GM12878 (cell line): ENCODE results near the gene PITPNC1. TPM values are rescaled to one million over a fixed set of nuclear protein-coding genes. Genes with fewer than 3 reads are reported as not detected.

ENCODE experiments used
- ATAC-seq: fragments of 200-7000 bp; cut with Tn5 transposase; 3 replicates; pipeline ENCODE4 v1.9.1; 2020; ENCODE audit warnings: mild to moderate bottlenecking, moderate library complexity
- BruUV-seq: library from RNA; stranded (reverse); fragments of 400-500 nt; replicated peaks from 2 replicates; lab custom pipeline; 2021; lab: Mats Ljungman, UMichigan
- CTCF ChIA-PET: fragments of 300-600 bp; sonication (Branson Sonifier 250); formaldehyde crosslinking; extraction: SDS; loops from one replicate; lab custom pipeline; 2021; ENCODE audit warnings: inconsistent platforms; lab: Yijun Ruan, JAX
- POLR2A ChIA-PET: fragments of 350-600 bp; formaldehyde crosslinking; extraction: SDS; loops from one replicate; lab custom pipeline; 2021; ENCODE audit warnings: inconsistent platforms; lab: Charles Lee
- RAD21 ChIA-PET: fragments of 300-600 bp; sonication (Branson Sonifier 250); formaldehyde crosslinking; loops from one replicate; lab custom pipeline; 2023; ENCODE audit warnings: antibody characterized with exemption; ENCODE audit not compliant: unreplicated experiment; lab: Charles Lee
- SMC1A ChIA-PET: fragments of 300-600 bp; sonication (Branson Sonifier 250); formaldehyde crosslinking; loops from one replicate; lab custom pipeline; 2023; ENCODE audit not compliant: unreplicated experiment, uncharacterized antibody; lab: Charles Lee
- DNase-seq: peaks from one replicate; pipeline ENCODE4 v3.0.0-alpha.2; 2011; ENCODE audit warnings: low read depth, low spot score
- FAIRE-seq: peaks from 3 replicates; lab custom pipeline; 2011; peaks lifted over from hg19 to GRCh38; lab: Jason Lieb, UNC
- H2AFZ ChIP-seq: 2 replicates; pipeline ENCODE4 v1.6.0; 2011; ENCODE audit warnings: low read depth, low read length, control low read depth; ENCODE audit not compliant: control insufficient read depth
- H3K27ac ChIP-seq: 2 replicates; pipeline ENCODE4 v1.5.1; 2011; ENCODE audit warnings: control low read depth; ENCODE audit not compliant: control insufficient read depth, insufficient read depth
- H3K27me3 ChIP-seq, 2 experiments: replicated peaks in 1 of 2; 2 replicates each; pipeline versions ENCODE4 v1.6.0 to v1.6.1; 2011; ENCODE audit warnings: low read length in 1 of 2; ENCODE audit not compliant: control insufficient read depth in 2 of 2, insufficient read depth in 2 of 2
- H3K36me3 ChIP-seq, 2 experiments: 2 replicates each; pipeline ENCODE4 v1.5.1; 2011; ENCODE audit warnings: low read length in 1 of 2; ENCODE audit not compliant: control insufficient read depth in 2 of 2, insufficient read depth in 2 of 2
- H3K4me1 ChIP-seq: 2 replicates; pipeline ENCODE4 v1.6.1; 2011; ENCODE audit warnings: mild to moderate bottlenecking, low read length, moderate library complexity, mixed read lengths; ENCODE audit not compliant: control insufficient read depth, insufficient read depth
- H3K4me2 ChIP-seq: 2 replicates; pipeline ENCODE4 v1.6.0; 2011; ENCODE audit warnings: control low read depth; ENCODE audit not compliant: control insufficient read depth, insufficient read depth
- H3K4me3 ChIP-seq: fragments of 200-600 bp; sonication (generic); 2 replicates; pipeline ENCODE4 v1.5.1; 2016
- H3K79me2 ChIP-seq: 2 replicates; pipeline ENCODE4 v1.6.0; 2011; ENCODE audit warnings: low read length; ENCODE audit not compliant: control insufficient read depth, insufficient read depth
- H3K9ac ChIP-seq: 2 replicates; pipeline ENCODE4 v1.8.0; 2011; ENCODE audit warnings: low read length, control low read depth, mixed read lengths; ENCODE audit not compliant: control insufficient read depth, insufficient read depth
- H3K9me3 ChIP-seq: replicated peaks from 3 replicates; pipeline ENCODE4 v1.5.1; 2011; ENCODE audit warnings: mild to moderate bottlenecking, low read length; ENCODE audit not compliant: control insufficient read depth, insufficient read depth
- H4K20me1 ChIP-seq: 2 replicates; pipeline ENCODE4 v1.6.0; 2011; ENCODE audit not compliant: control insufficient read depth, insufficient read depth
- BRCA1 ChIP-seq: IDR thresholded peaks from 2 replicates; pipeline ENCODE4 v1.6.1; 2011; ENCODE audit warnings: low read depth, low read length, improper control_type of control experiment
- CHD1 ChIP-seq: IDR thresholded peaks from 2 replicates; pipeline ENCODE4 v1.6.1; 2012; ENCODE audit warnings: low read depth, low read length, improper control_type of control experiment
- CHD2 ChIP-seq: IDR thresholded peaks from 2 replicates; pipeline ENCODE4 v1.6.1; 2011; ENCODE audit warnings: low read depth, low read length, improper control_type of control experiment, borderline replicate concordance
- CUX1 ChIP-seq: IDR thresholded peaks from 2 replicates; pipeline ENCODE4 v1.6.1; 2012; ENCODE audit warnings: improper control_type of control experiment, low read depth, low read length; ENCODE audit not compliant: insufficient replicate concordance
- E2F8 ChIP-seq: fragments of 450-650 bp; IDR thresholded peaks from 2 replicates; pipeline ENCODE4 v1.6.1; 2018; ENCODE audit warnings: mild to moderate bottlenecking, low read depth, moderate library complexity; ENCODE audit not compliant: partially characterized antibody
- GABPA ChIP-seq: IDR thresholded peaks from 2 replicates; pipeline ENCODE4 v1.6.1; 2014; ENCODE audit warnings: antibody characterized with exemption, low read depth, mild to moderate bottlenecking, inconsistent platforms
- GATAD2B ChIP-seq: fragments of 450-650 bp; conservative IDR thresholded peaks from 2 replicates; pipeline ENCODE4 v1.6.1; 2017; ENCODE audit warnings: low read depth, mild to moderate bottlenecking, moderate library complexity
- IKZF1 ChIP-seq: fragments of 450-650 bp; conservative IDR thresholded peaks from 2 replicates; pipeline ENCODE4 v1.6.1; 2017; ENCODE audit warnings: antibody characterized with exemption, mild to moderate bottlenecking
- NKRF ChIP-seq: fragments of 450-650 bp; conservative IDR thresholded peaks from 2 replicates; pipeline ENCODE4 v1.6.1; 2017; ENCODE audit warnings: mild to moderate bottlenecking, moderate library complexity
- PAX8 ChIP-seq: fragments of 450-650 bp; IDR thresholded peaks from 2 replicates; pipeline ENCODE4 v1.6.1; 2017; ENCODE audit warnings: mild to moderate bottlenecking, moderate library complexity
- PBX3 ChIP-seq: IDR thresholded peaks from 2 replicates; pipeline ENCODE4 v1.6.1; 2011; ENCODE audit warnings: mild to moderate bottlenecking, low read depth, low read length, moderate library complexity; ENCODE audit not compliant: insufficient replicate concordance
- POLR2AphosphoS5 ChIP-seq: IDR thresholded peaks from 2 replicates; pipeline ENCODE4 v1.6.1; 2011; ENCODE audit warnings: mild to moderate bottlenecking, low read length, inconsistent platforms
- ZNF274 ChIP-seq: IDR thresholded peaks from one replicate; pipeline ENCODE4 v1.8.0; 2011; ENCODE audit not compliant: insufficient read length, insufficient read depth
- WGBS: methylation state at CpG from one replicate; pipeline ENCODE4 v1.1.6; 2016; ENCODE audit warnings: low lambda C conversion rate; ENCODE audit not compliant: insufficient replicate concordance, insufficient coverage; ENCODE audit errors: missing lambda C conversion rate; 5-methylcytosine and 5-hydroxymethylcytosine counted together
- in situ Hi-C: fragments of 300-500 bp; cut with MboI; formaldehyde crosslinking; loops from 9 replicates; pipeline ENCODE4 v1.14.3; 2018; ENCODE audit warnings: mixed read lengths
- intact Hi-C: fragments of 100-400 bp; cut with micrococcal nuclease; formaldehyde crosslinking; loops from one replicate; pipeline ENCODE4 v1.14.2; 2022; ENCODE audit not compliant: unreplicated experiment
- polyA plus RNA-seq, 11 experiments: library from polyadenylated mRNA; depleted of rRNA in 4 of 11; unstranded in 6 of 11; stranded (reverse) in 5 of 11; fragments of >200 nt; fragmentation: Nextera tagmentation in 4 of 11; fragmentation: Illumina TruSeq in 1 of 11; extraction: Ambion mirVana in 4 of 11; extraction: Trizol in 1 of 11; gene quantifications; 1 replicate in 1 of 11; 2 replicates in 10 of 11; pipeline versions ENCODE4 v1.2.1 to v1.2.3, GENCODE V29; 2011 to 2016; ENCODE audit warnings: inconsistent platforms in 2 of 11, missing spikeins in 2 of 11, low read depth in 1 of 11
- total RNA-seq, 4 experiments: library from RNA; depleted of rRNA in 3 of 4; stranded (reverse); fragments of >200 nt in 3 of 4; fragmentation: Illumina TruSeq in 1 of 4; extraction: Trizol in 1 of 4; gene quantifications; 2 replicates each; pipeline versions ENCODE4 v1.2.1 to v1.2.3, GENCODE V29; 2013 to 2021

Gene PITPNC1
- total and polyA plus RNA-seq, 10 of the 15 experiments (the other 5 are each of a cell fraction or from before 2014, with no cell fraction given): 12.2 to 62.4 (median 47.3) TPM

GRCh38 chr17:67435786-67436185 is 58.7 kb downstream of the PITPNC1 start:
- no peak for DNase-seq
- peaks cover 21% of the 10 kb centered on the region for H3K79me2 ChIP-seq
- FAIRE-seq: no peak
- ChIA-PET CTCF (interaction anchor here (0.8 kb wide), 1 partner anchor 45 kb away, joined by 4 read pairs; no protein-coding TSS in a partner anchor), POLR2A (interaction anchor here (0.6 kb wide), 1 partner anchor 348 kb away, joined by 3 read pairs; no protein-coding TSS in a partner anchor), SMC1A (interaction anchor here (0.7 kb wide), 1 partner anchor 16 kb away, joined by 3 read pairs; no protein-coding TSS in a partner anchor), RAD21 (no interaction called here)
- peaks cover 23% of the 10 kb centered on the region for H3K4me1 ChIP-seq
- H2AFZ ChIP-seq: no peak overlapping the region
- no peak overlapping the region for H3K4me2 ChIP-seq
- ATAC-seq: no peak
- H3K9me3 ChIP-seq: no peaks in the 10 kb centered on the region; the same call in 1 of the 3 replicates
- no peak overlapping the region for H3K27ac ChIP-seq
- H3K36me3 ChIP-seq: peaks cover 0 to 9% of the 10 kb centered on the region in 2 experiments; a peak in 1 of 4 replicates
- H3K9ac ChIP-seq: no peak overlapping the region
- H4K20me1 ChIP-seq: no peaks in the 10 kb centered on the region
- H3K4me3 ChIP-seq: no peak overlapping the region
- 60% methylated on average over 5 of the region's 5 CpGs for WGBS
- in situ Hi-C loops (loop anchor here (25.0 kb wide), 1 partner anchor 723 kb away; no protein-coding TSS in a partner anchor), intact Hi-C loops (no loop called here)
- no peaks in the 10 kb centered on the region for H3K27me3 ChIP-seq
- BruUV-seq: no TSS peak
- TF ChIP-seq CHD1: no peak
- TF ChIP-seq CUX1: no peak
- TF ChIP-seq BRCA1: no peak
- no peak for TF ChIP-seq IKZF1
- no peak for TF ChIP-seq CHD2
- no peak for TF ChIP-seq PAX8
- no peak for TF ChIP-seq PBX3
- TF ChIP-seq POLR2AphosphoS5: no peak
- no peak for TF ChIP-seq E2F8
- no peak for TF ChIP-seq ZNF274
- no peak for TF ChIP-seq GATAD2B
- TF ChIP-seq GABPA: no peak
- TF ChIP-seq NKRF: no peak
